ENCODE results near the gene SDCCAG8.

Gene SDCCAG8

DNA sequence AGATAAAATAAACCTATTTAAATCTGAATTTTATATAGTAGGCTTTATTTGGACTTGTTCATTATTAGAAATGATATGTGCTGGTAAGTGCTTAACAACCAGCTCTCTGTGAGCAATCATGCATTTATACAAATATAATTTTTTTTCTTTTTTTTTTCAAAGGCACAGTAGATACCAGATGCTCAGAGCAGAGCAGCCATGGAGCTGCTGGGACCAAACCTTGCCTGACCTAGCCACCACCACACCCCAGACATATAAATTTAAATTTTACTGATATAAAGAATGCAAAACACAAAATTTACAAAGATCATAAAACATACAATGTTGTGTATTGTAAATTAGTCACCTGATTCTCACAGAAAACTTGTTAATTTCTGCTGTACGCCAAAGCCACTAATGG lies 290.6 kb downstream of the SDCCAG8 start:
- H3K4me3 ChIP-seq (replicated peaks; ENCODE audit: low read depth, low read length) = no peak overlapping the region
- no peak for DNase-seq (ENCODE audit: extremely low read depth, low read depth)
- TF ChIP-seq, protein P1, sequence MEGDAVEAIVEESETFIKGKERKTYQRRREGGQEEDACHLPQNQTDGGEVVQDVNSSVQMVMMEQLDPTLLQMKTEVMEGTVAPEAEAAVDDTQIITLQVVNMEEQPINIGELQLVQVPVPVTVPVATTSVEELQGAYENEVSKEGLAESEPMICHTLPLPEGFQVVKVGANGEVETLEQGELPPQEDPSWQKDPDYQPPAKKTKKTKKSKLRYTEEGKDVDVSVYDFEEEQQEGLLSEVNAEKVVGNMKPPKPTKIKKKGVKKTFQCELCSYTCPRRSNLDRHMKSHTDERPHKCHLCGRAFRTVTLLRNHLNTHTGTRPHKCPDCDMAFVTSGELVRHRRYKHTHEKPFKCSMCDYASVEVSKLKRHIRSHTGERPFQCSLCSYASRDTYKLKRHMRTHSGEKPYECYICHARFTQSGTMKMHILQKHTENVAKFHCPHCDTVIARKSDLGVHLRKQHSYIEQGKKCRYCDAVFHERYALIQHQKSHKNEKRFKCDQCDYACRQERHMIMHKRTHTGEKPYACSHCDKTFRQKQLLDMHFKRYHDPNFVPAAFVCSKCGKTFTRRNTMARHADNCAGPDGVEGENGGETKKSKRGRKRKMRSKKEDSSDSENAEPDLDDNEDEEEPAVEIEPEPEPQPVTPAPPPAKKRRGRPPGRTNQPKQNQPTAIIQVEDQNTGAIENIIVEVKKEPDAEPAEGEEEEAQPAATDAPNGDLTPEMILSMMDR (IDR thresholded peaks at IDR 0.05; ENCODE audit: low read depth, low read length, missing control alignments) = no peak

DNA sequence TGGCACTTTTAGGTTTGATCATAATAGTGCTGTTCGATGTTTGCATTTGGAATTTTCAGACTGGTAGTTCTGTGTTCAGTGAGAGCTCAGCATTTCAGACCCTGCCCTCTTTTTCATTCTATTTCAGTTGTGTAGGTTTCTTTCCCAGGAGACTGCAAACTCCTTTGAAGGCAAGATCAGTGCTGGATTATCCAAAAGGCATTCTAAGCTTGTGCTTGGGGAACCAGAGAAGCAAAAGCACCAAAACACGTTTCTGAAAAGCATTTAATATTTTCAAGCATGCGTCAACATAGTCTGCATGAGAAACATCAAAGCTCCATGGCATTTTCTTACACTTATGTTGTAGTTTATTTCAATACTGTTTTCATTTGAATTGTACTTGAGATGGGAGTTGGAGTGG lies 292.1 kb downstream of the SDCCAG8 start:
- TF ChIP-seq, protein P1 (IDR thresholded peaks at IDR 0.05; ENCODE audit: low read depth, low read length, missing control alignments) = no peak
- H3K4me3 ChIP-seq (replicated peaks; ENCODE audit: low read depth, low read length) = no peak overlapping the region
- no peak for DNase-seq (ENCODE audit: extremely low read depth, low read depth)

DNA sequence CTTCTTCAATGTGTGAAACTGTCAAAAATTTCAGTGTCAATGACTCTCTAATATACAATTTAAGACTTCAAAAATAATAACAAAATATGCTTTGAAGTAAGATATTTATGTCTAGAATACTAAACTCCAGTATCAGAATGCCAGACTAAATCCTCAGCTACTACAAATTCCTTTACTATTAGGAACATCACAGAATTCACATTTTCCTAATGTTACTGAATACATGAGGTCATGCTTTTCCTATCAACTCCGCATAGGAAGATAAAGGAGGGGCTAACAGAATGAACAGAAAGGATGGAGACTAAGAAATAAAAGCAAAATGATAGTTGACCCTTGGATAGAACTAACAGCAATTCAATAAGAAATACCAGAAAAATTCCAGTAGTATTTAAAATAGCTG lies 292.7 kb downstream of the SDCCAG8 start:
- TF ChIP-seq, protein P1 (IDR thresholded peaks at IDR 0.05; ENCODE audit: low read depth, low read length, missing control alignments) = no peak
- no peak overlapping the region for H3K4me3 ChIP-seq (replicated peaks; ENCODE audit: low read depth, low read length)
- no peak for DNase-seq (ENCODE audit: extremely low read depth, low read depth)

DNA sequence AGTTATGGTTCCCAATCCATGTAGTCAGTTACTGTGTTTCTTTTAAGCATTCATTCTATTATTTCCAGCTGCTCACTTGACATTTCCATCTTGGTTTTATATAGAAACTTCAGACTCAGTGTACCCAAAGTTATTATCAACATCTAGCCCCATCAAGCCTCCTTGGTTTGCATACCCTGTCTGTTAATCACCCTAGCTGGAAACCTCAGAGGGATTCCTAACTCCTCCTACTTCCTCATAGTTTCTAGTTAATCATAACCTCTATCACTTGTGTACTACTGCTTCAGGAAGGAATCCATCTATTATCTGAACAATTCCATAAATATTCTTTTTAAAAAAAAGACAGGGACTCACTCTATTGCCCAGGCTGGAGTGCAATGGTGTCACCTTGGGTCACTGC lies 293.3 kb downstream of the SDCCAG8 start:
- no peak for DNase-seq (ENCODE audit: extremely low read depth, low read depth)
- H3K4me3 ChIP-seq (replicated peaks; ENCODE audit: low read depth, low read length) = no peak overlapping the region
- TF ChIP-seq, protein P1 (IDR thresholded peaks at IDR 0.05; ENCODE audit: low read depth, low read length, missing control alignments) = no peak

Data from HFF-Myc (cell line).